Measurements from ENCODE around the gene SH3RF2. TPM values are rescaled to one million over a fixed set of nuclear protein-coding genes. Genes with fewer than 3 reads are reported as not detected.

The SH3RF2 gene
- total and polyA plus RNA-seq, 9 of the 15 experiments (the other 6 are each of a cell fraction or from before 2014, with no cell fraction given) = 0.05 TPM; not detected in 8

- no TSS peak for BruUV-seq (replicated peaks)
- Histone ChIP-seq H3K4me2 (ENCODE audit: insufficient read depth, low read length) (no peak overlapping the region), H3K4me1 (replicated peaks in 1 of 2; ENCODE audit: control insufficient read depth in 2 of 2, insufficient read depth in 2 of 2, low read length in 2 of 2) (no peaks in the 10 kb centered on the region), H3K79me2 (ENCODE audit: control insufficient read depth, insufficient read depth, low read length) (no peaks in the 10 kb centered on the region), H3K9ac (ENCODE audit: insufficient read depth in 1 of 2, low read depth in 2 of 2, low read length in 2 of 2) (no peak overlapping the region), H3K27ac (ENCODE audit: extremely low read depth, low read depth, low read length) (no peak overlapping the region), H3K36me3 (ENCODE audit: control insufficient read depth, insufficient read depth, low read length) (no peaks in the 10 kb centered on the region), H4K20me1 (replicated peaks; ENCODE audit: control insufficient read depth, insufficient read depth, low read length) (no peaks in the 10 kb centered on the region), H3K9me3 (replicated peaks; ENCODE audit: control insufficient read depth, insufficient read depth, low read depth, low read length) (no peaks in the 10 kb centered on the region), H2AFZ (ENCODE audit: low read depth, low read length) (no peak overlapping the region), H3K27me3 (ENCODE audit: control insufficient read depth in 2 of 2, insufficient read depth in 2 of 2, low read length in 2 of 2) (no peaks in the 10 kb centered on the region), H3K9me1 (ENCODE audit: control insufficient read depth, insufficient read depth, low read length) (no peaks in the 10 kb centered on the region), H3K4me3 (no peak overlapping the region)
- in situ Hi-C loops (cut with MboI) (no loop called here), intact Hi-C loops (cut with micrococcal nuclease) (no loop called here)
- FAIRE-seq (no peak), DNase-seq (ENCODE audit: extremely low read depth in 1 of 4, low spot score in 3 of 4) (no peak), ATAC-seq (no peak)
- WGBS (ENCODE audit: insufficient coverage, low coverage, missing lambda C conversion rate) = 3% methylated on average over 2 of the region's 2 CpGs
- ChIA-PET CTCF (ENCODE audit: low intra/inter-chr PET ratio) (no interaction called here), POLR2A (no interaction called here)
- no peak for TF ChIP-seq TOE1 (IDR thresholded peaks at IDR 0.05; ENCODE audit: borderline replicate concordance)
- no peak for TF ChIP-seq TOE1 (CRISPR knock-in tag; IDR thresholded peaks at IDR 0.05; ENCODE audit: borderline replicate concordance, low read depth)
These were observed 53.8 kb downstream of the SH3RF2 start for GRCh38 chr5:145990170-145990569.

- FAIRE-seq (no peak), DNase-seq (ENCODE audit: extremely low read depth in 1 of 4, low spot score in 3 of 4) (no peak)
- no peaks in the 10 kb centered on the region for H3K36me3 ChIP-seq (ENCODE audit: control insufficient read depth, insufficient read depth, low read length)
- TF ChIP-seq MCM5 (IDR thresholded peaks at IDR 0.05; ENCODE audit: low read depth) = no peak
- no peak for TF ChIP-seq ZNF644 (tag; IDR thresholded peaks at IDR 0.05; ENCODE audit: low read depth)
- TF ChIP-seq TAF7 (tag; IDR thresholded peaks at IDR 0.05) = no peak
- TF ChIP-seq CBX5 (IDR thresholded peaks at IDR 0.05; ENCODE audit: borderline replicate concordance, low read depth) = no peak
- TF ChIP-seq MCM3 (IDR thresholded peaks at IDR 0.05) = no peak
- TF ChIP-seq DACH1 (IDR thresholded peaks at IDR 0.05; ENCODE audit: partially characterized antibody) = no peak
- no peak for TF ChIP-seq ZFP1 (CRISPR knock-in tag; IDR thresholded peaks at IDR 0.05)
- TF ChIP-seq NBN (IDR thresholded peaks at IDR 0.05; ENCODE audit: low read depth) = no peak
- no peak for TF ChIP-seq NCOA2 (IDR thresholded peaks at IDR 0.05; ENCODE audit: partially characterized antibody in 2 of 2)
- TF ChIP-seq POLR2AphosphoS5 (IDR thresholded peaks at IDR 0.05; ENCODE audit: control insufficient read depth, insufficient read depth, low read depth, low read length) = no peak
- TF ChIP-seq LCOR (CRISPR knock-in tag; IDR thresholded peaks at IDR 0.05) = no peak
- no peak for TF ChIP-seq TRIM28 (IDR thresholded peaks at IDR 0.05)
- TF ChIP-seq ELF4 (CRISPR knock-in tag; IDR thresholded peaks at IDR 0.05) = no peak
- TF ChIP-seq CCNT2 (IDR thresholded peaks at IDR 0.05; ENCODE audit: borderline replicate concordance, extremely low read depth, insufficient read length, low read depth, low read length) = no peak
- TF ChIP-seq HMGXB4 (CRISPR knock-in tag; IDR thresholded peaks at IDR 0.05) = no peak
- TF ChIP-seq CBX3 (IDR thresholded peaks at IDR 0.05; ENCODE audit: borderline replicate concordance in 1 of 2, low read length in 2 of 2) = no peak
These were observed 54.7 kb downstream of the SH3RF2 start for GRCh38 chr5:145991044-145991575.

More at GRCh38 chr5:145991044-145991575, 54.7 kb downstream of the SH3RF2 start:
- Histone ChIP-seq H3K79me2 (ENCODE audit: control insufficient read depth, insufficient read depth, low read length) (no peaks in the 10 kb centered on the region), H3K4me3 (no peak overlapping the region), H3K4me1 (replicated peaks in 1 of 2; ENCODE audit: control insufficient read depth in 2 of 2, insufficient read depth in 2 of 2, low read length in 2 of 2) (no peaks in the 10 kb centered on the region), H3K27me3 (ENCODE audit: control insufficient read depth in 2 of 2, insufficient read depth in 2 of 2, low read length in 2 of 2) (no peaks in the 10 kb centered on the region), H2AFZ (ENCODE audit: low read depth, low read length) (no peak overlapping the region), H3K4me2 (ENCODE audit: insufficient read depth, low read length) (no peak overlapping the region), H3K9me3 (replicated peaks; ENCODE audit: control insufficient read depth, insufficient read depth, low read depth, low read length) (no peaks in the 10 kb centered on the region), H3K9ac (ENCODE audit: insufficient read depth in 1 of 2, low read depth in 2 of 2, low read length in 2 of 2) (no peak overlapping the region), H3K27ac (ENCODE audit: extremely low read depth, low read depth, low read length) (no peak overlapping the region), H3K9me1 (ENCODE audit: control insufficient read depth, insufficient read depth, low read length) (no peaks in the 10 kb centered on the region), H4K20me1 (replicated peaks; ENCODE audit: control insufficient read depth, insufficient read depth, low read length) (no peaks in the 10 kb centered on the region)
- in situ Hi-C loops (cut with MboI) = no loop called here
- no peak for ATAC-seq
- ChIA-PET CTCF (ENCODE audit: low intra/inter-chr PET ratio) (no interaction called here), POLR2A (no interaction called here)
- 2% methylated on average over 3 of the region's 3 CpGs for WGBS (ENCODE audit: insufficient coverage, low coverage, missing lambda C conversion rate)
- BruUV-seq (replicated peaks) = no TSS peak
- intact Hi-C loops (cut with micrococcal nuclease) = no loop called here

All from K562 (cell line).